ENCODE measurements around the gene TIMM23B.
"Not testable (repeated sequence)": the region's sequence is repeated elsewhere in the genome, so short reads cannot be mapped to it uniquely, and the experiment has no call there.

DNA sequence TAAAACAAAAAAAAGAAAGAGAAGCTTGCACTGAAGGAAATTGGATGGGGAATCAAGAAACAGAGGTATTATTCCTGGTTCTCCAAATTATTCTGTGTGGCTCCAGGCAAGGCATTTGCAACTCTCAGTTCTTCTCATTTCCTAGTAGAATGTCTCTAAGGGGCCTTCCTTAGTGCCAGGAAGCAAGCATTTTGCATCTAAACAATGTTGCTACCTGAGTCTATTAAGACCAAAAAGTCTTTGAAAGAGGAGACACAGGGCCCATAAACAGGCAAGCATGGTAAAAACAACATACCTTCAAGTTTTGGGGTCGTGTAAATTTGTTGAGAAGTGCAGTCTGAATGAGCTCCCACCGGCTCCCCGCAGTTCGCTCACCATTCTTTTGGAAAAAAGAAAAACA, 19.8 kb upstream of the TIMM23B start:
- TF ChIP-seq, protein P1, sequence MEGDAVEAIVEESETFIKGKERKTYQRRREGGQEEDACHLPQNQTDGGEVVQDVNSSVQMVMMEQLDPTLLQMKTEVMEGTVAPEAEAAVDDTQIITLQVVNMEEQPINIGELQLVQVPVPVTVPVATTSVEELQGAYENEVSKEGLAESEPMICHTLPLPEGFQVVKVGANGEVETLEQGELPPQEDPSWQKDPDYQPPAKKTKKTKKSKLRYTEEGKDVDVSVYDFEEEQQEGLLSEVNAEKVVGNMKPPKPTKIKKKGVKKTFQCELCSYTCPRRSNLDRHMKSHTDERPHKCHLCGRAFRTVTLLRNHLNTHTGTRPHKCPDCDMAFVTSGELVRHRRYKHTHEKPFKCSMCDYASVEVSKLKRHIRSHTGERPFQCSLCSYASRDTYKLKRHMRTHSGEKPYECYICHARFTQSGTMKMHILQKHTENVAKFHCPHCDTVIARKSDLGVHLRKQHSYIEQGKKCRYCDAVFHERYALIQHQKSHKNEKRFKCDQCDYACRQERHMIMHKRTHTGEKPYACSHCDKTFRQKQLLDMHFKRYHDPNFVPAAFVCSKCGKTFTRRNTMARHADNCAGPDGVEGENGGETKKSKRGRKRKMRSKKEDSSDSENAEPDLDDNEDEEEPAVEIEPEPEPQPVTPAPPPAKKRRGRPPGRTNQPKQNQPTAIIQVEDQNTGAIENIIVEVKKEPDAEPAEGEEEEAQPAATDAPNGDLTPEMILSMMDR (IDR thresholded peaks at IDR 0.05 in 8 of 11, conservative IDR thresholded peaks at IDR 0.05 in 3 of 11): not testable (repeated sequence)
- not testable (repeated sequence) for TF ChIP-seq POLR2A, POLR2AphosphoS5 (IDR thresholded peaks at IDR 0.05)

Measured in spleen (tissue), 7 donors.